HCT116 (cell line): Measurements from ENCODE around the gene HK3. TPM values are rescaled to one million over a fixed set of nuclear protein-coding genes. Genes with fewer than 3 reads are reported as not detected.

Experiments used
- ATAC-seq: fragments of 200-7000 bp; cut with Tn5 transposase; 2 replicates; pipeline ENCODE4 v1.9.1; 2020; ENCODE audit warnings: mild to moderate bottlenecking, moderate library complexity
- BruUV-seq: library from RNA; stranded (reverse); fragments of 400-500 nt; replicated peaks from 2 replicates; lab custom pipeline; 2021; lab: Mats Ljungman, UMichigan
- CTCF ChIA-PET: fragments of 300-600 bp; sonication (Branson Sonifier 250); formaldehyde crosslinking; loops from one replicate; lab custom pipeline; 2021; ENCODE audit warnings: antibody characterized with exemption; lab: Charles Lee
- POLR2A ChIA-PET: fragments of 300-600, 350-600 bp; sonication (Branson Sonifier 250); formaldehyde crosslinking; loops from one replicate; lab custom pipeline; 2021; ENCODE audit warnings: antibody characterized with exemption; lab: Charles Lee
- RAD21 ChIA-PET, 2 experiments: fragments of 300-600 bp; sonication (Branson Sonifier 250); formaldehyde crosslinking; loops; one replicate each; lab custom pipeline; 2023; ENCODE audit warnings: low total read pairs in 2 of 2; ENCODE audit not compliant: uncharacterized antibody in 2 of 2, unreplicated experiment in 2 of 2, low non-redundant PET in 1 of 2; lab: Charles Lee
- DNase-seq: peaks from one replicate; pipeline ENCODE4 v3.0.0-alpha.2; 2010; ENCODE audit warnings: low read depth, low spot score
- H2AFZ ChIP-seq: fragments of 200-600 bp; shearing (Covaris generic), sonication (generic); 2 replicates; pipeline ENCODE4 v1.6.1; 2017; ENCODE audit warnings: low read depth, mixed run types, mixed read lengths, antibody characterized with exemption, low read length; ENCODE audit not compliant: poor library complexity, severe bottlenecking
- H3K27ac ChIP-seq: 2 replicates; pipeline ENCODE4 v1.5.1; 2012; ENCODE audit warnings: low read depth, low read length
- H3K27me3 ChIP-seq: fragments of 200-600 bp; sonication (generic); 2 replicates; pipeline ENCODE4 v1.6.1; 2016; ENCODE audit warnings: mixed run types, low read length, mixed read lengths; ENCODE audit not compliant: insufficient read depth
- H3K36me3 ChIP-seq, 2 experiments: fragments of 200-500 bp in 1 of 2; fragments of 200-600 bp in 1 of 2; sonication (Bioruptor generic) in 1 of 2; sonication (generic) in 1 of 2; 2 replicates each; pipeline versions ENCODE4 v1.5.1 to v1.6.1; 2014 to 2016; ENCODE audit warnings: low read length in 2 of 2, inconsistent platforms in 1 of 2, mixed read lengths in 1 of 2, mixed run types in 1 of 2; ENCODE audit not compliant: insufficient read depth in 2 of 2, control insufficient read depth in 1 of 2
- H3K4me1 ChIP-seq, 2 experiments: fragments of 200-600 bp in 1 of 2; sonication (generic) in 1 of 2; 2 replicates each; pipeline versions ENCODE4 v1.5.1 to v1.6.1; 2012 to 2017; ENCODE audit warnings: low read length in 2 of 2, inconsistent platforms in 1 of 2, mild to moderate bottlenecking in 1 of 2, mixed read lengths in 1 of 2, mixed run types in 1 of 2, moderate library complexity in 1 of 2; ENCODE audit not compliant: insufficient read depth in 2 of 2, control insufficient read depth in 1 of 2
- H3K4me2 ChIP-seq: fragments of 200-600 bp; sonication (generic); 2 replicates; pipeline ENCODE4 v1.6.1; 2017; ENCODE audit warnings: mixed run types, low read length, mixed read lengths
- H3K4me3 ChIP-seq, 2 experiments: fragments of 200-600 bp in 1 of 2; sonication (generic) in 1 of 2; replicated peaks in 1 of 2; 2 replicates each; pipeline ENCODE4 v1.5.1; 2011 to 2016; ENCODE audit warnings: low read length in 2 of 2, control low read depth in 1 of 2, low read depth in 1 of 2, mild to moderate bottlenecking in 1 of 2, mixed read lengths in 1 of 2, mixed run types in 1 of 2
- H3K79me2 ChIP-seq: fragments of 200-600 bp; sonication (generic); 2 replicates; pipeline ENCODE4 v1.6.1; 2017; ENCODE audit warnings: mild to moderate bottlenecking, mixed run types, low read length, moderate library complexity, mixed read lengths; ENCODE audit not compliant: insufficient read depth
- H3K9ac ChIP-seq: fragments of 200-600 bp; sonication (generic); 2 replicates; pipeline ENCODE4 v1.6.1; 2016; ENCODE audit warnings: low read length, mixed read lengths
- H3K9me2 ChIP-seq: fragments of 200-600 bp; sonication (generic), shearing (Covaris generic); 2 replicates; pipeline ENCODE4 v1.6.1; 2017; ENCODE audit warnings: mixed run types, mild to moderate bottlenecking, moderate library complexity; ENCODE audit not compliant: insufficient read depth
- H3K9me3 ChIP-seq, 2 experiments: fragments of 200-500 bp in 1 of 2; fragments of 200-600 bp in 1 of 2; sonication (Bioruptor generic) in 1 of 2; sonication (generic) in 1 of 2; 2 replicates each; pipeline ENCODE4 v1.6.1; 2014 to 2017; ENCODE audit warnings: low read length in 2 of 2, mixed read lengths in 2 of 2, inconsistent platforms in 1 of 2, low read depth in 1 of 2, mild to moderate bottlenecking in 1 of 2, mixed run types in 1 of 2, moderate library complexity in 1 of 2; ENCODE audit not compliant: control insufficient read depth in 1 of 2, insufficient read depth in 1 of 2
- H4K20me1 ChIP-seq: fragments of 200-600 bp; sonication (generic), shearing (Covaris generic); 2 replicates; pipeline ENCODE4 v1.6.1; 2017; ENCODE audit warnings: mixed run types, mild to moderate bottlenecking, moderate library complexity; ENCODE audit not compliant: insufficient read depth
- ATF3 ChIP-seq: IDR thresholded peaks from 2 replicates; pipeline ENCODE4 v1.6.1; 2012
- CEBPB ChIP-seq: IDR thresholded peaks from 2 replicates; pipeline ENCODE4 v1.6.1; 2012; ENCODE audit warnings: low read depth
- EGR1 ChIP-seq: IDR thresholded peaks from 2 replicates; pipeline ENCODE4 v1.6.1; 2012; ENCODE audit warnings: low read depth
- EZH2 ChIP-seq: fragments of 200-600 bp; sonication (generic); IDR thresholded peaks from 2 replicates; pipeline ENCODE4 v1.6.1; 2017; ENCODE audit warnings: antibody characterized with exemption, mixed run types
- EZH2phosphoT487 ChIP-seq: fragments of 200-600 bp; IDR thresholded peaks from 2 replicates; pipeline ENCODE4 v1.6.1; 2018; ENCODE audit warnings: antibody characterized with exemption, borderline replicate concordance
- FOSL1 ChIP-seq: IDR thresholded peaks from 2 replicates; pipeline ENCODE4 v1.6.1; 2012; ENCODE audit warnings: low read depth
- JUND ChIP-seq: IDR thresholded peaks from 2 replicates; pipeline ENCODE4 v1.6.1; 2012
- POLR2A ChIP-seq: IDR thresholded peaks from 2 replicates; pipeline ENCODE4 v1.7.0; 2011; ENCODE audit warnings: borderline replicate concordance; ENCODE audit not compliant: insufficient read depth, insufficient read length; ENCODE audit errors: extremely low read depth
- RAD21 ChIP-seq: IDR thresholded peaks from 2 replicates; pipeline ENCODE4 v1.6.1; 2012; ENCODE audit warnings: low read depth, mild to moderate bottlenecking
- REST ChIP-seq: IDR thresholded peaks from 2 replicates; pipeline ENCODE4 v1.6.1; 2012; ENCODE audit warnings: low read depth
- SIN3A ChIP-seq: IDR thresholded peaks from 2 replicates; pipeline ENCODE4 v1.6.1; 2012; ENCODE audit warnings: low read depth
- SP1 ChIP-seq: IDR thresholded peaks from 2 replicates; pipeline ENCODE4 v1.6.1; 2012; ENCODE audit warnings: low read depth
- SRF ChIP-seq: IDR thresholded peaks from 2 replicates; pipeline ENCODE4 v1.6.1; 2012; ENCODE audit warnings: low read depth
- TCF7L2 ChIP-seq: IDR thresholded peaks from 2 replicates; pipeline ENCODE4 v1.7.0; 2011; ENCODE audit warnings: borderline replicate concordance, inconsistent platforms; ENCODE audit not compliant: insufficient read depth, insufficient read length; ENCODE audit errors: extremely low read depth
- ZFX ChIP-seq: fragments of 450-650 bp; IDR thresholded peaks from 2 replicates; pipeline ENCODE4 v1.6.1; 2017
- ZNF274 ChIP-seq: fragments of 200-500 bp; sonication (Bioruptor generic); IDR thresholded peaks from 2 replicates; pipeline ENCODE4 v1.6.1; 2014; ENCODE audit warnings: mild to moderate bottlenecking, low read depth, low read length, inconsistent platforms
- intact Hi-C: fragments of 100-400 bp; cut with micrococcal nuclease; formaldehyde crosslinking; loops from 2 replicates; pipeline ENCODE4 v1.10.0; 2022
- total RNA-seq: library from RNA; stranded (reverse); gene quantifications from one replicate; pipeline ENCODE4 v1.2.1, GENCODE V29; 2021; ENCODE audit not compliant: unreplicated experiment
- TF ChIP-seq, protein P1 (sequence below): IDR thresholded peaks from 2 replicates; pipeline ENCODE4 v1.6.1; 2011; ENCODE audit warnings: mild to moderate bottlenecking, low read length, moderate library complexity; ENCODE audit not compliant: insufficient replicate concordance; ENCODE audit errors: extremely low read depth

The HK3 gene
- total RNA-seq, 1 experiment from 2014 or later = 0.30 TPM

GRCh38 chr5:176848651-176849050 lies 50.5 kb downstream of the HK3 start (continued):
- TF ChIP-seq SIN3A = no peak
- TF ChIP-seq FOSL1 = no peak
- TF ChIP-seq ZNF274 = no peak
- TF ChIP-seq ATF3 = no peak
- no peak for TF ChIP-seq ZFX

GRCh38 chr5:176847726-176848290 lies 51.3 kb downstream of the HK3 start:
- Histone ChIP-seq H3K27ac (no peak overlapping the region), H4K20me1 (no peaks in the 10 kb centered on the region), H3K9ac (no peak overlapping the region), H3K4me3 (no peak overlapping the region), H3K27me3 (no peaks in the 10 kb centered on the region), H3K36me3 (no peaks in the 10 kb centered on the region), H3K79me2 (no peaks in the 10 kb centered on the region), H2AFZ (no peak overlapping the region), H3K4me1 (no peaks in the 10 kb centered on the region), H3K4me2 (no peak overlapping the region), H3K9me3 (no peaks in the 10 kb centered on the region), H3K9me2 (no peaks in the 10 kb centered on the region)
- no peak for TF ChIP-seq SP1
- no peak for TF ChIP-seq REST
- TF ChIP-seq POLR2A = no peak
- no peak for TF ChIP-seq EZH2phosphoT487
- TF ChIP-seq, protein P1, sequence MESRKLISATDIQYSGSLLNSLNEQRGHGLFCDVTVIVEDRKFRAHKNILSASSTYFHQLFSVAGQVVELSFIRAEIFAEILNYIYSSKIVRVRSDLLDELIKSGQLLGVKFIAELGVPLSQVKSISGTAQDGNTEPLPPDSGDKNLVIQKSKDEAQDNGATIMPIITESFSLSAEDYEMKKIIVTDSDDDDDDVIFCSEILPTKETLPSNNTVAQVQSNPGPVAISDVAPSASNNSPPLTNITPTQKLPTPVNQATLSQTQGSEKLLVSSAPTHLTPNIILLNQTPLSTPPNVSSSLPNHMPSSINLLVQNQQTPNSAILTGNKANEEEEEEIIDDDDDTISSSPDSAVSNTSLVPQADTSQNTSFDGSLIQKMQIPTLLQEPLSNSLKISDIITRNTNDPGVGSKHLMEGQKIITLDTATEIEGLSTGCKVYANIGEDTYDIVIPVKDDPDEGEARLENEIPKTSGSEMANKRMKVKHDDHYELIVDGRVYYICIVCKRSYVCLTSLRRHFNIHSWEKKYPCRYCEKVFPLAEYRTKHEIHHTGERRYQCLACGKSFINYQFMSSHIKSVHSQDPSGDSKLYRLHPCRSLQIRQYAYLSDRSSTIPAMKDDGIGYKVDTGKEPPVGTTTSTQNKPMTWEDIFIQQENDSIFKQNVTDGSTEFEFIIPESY = no peak
- no peak for TF ChIP-seq JUND
- no peak for TF ChIP-seq SRF
- TF ChIP-seq EGR1 = no peak
- no peak for TF ChIP-seq CEBPB
- no peak for TF ChIP-seq TCF7L2
- TF ChIP-seq RAD21 = no peak
- no peak for TF ChIP-seq EZH2
- TF ChIP-seq FOSL1 = no peak
- no peak for TF ChIP-seq ZNF274
- RAD21 ChIA-PET = no interaction called here
- ATAC-seq (no peak), DNase-seq (no peak)
- POLR2A ChIA-PET = no interaction called here
- intact Hi-C loops = no loop called here
- CTCF ChIA-PET = no interaction called here
- no TSS peak for BruUV-seq
